DOHH2 (cell line): ENCODE data around the gene LIPF.

Experiments
- H3F3A ChIP-seq: fragments of 200-600 bp; sonication (generic), shearing (Covaris generic); 2 replicates; pipeline ENCODE4 v1.6.0; 2016; ENCODE audit warnings: antibody characterized with exemption, mild to moderate bottlenecking; ENCODE audit not compliant: control insufficient read depth, insufficient read depth
- H3K27ac ChIP-seq: fragments of 200-600 bp; sonication (generic); 2 replicates; pipeline ENCODE4 v1.5.1; 2014; ENCODE audit warnings: low read depth, mild to moderate bottlenecking, low read length, moderate library complexity
- H3K27me3 ChIP-seq: fragments of 200-600 bp; sonication (generic); 2 replicates; pipeline ENCODE4 v1.6.1; 2014; ENCODE audit warnings: mild to moderate bottlenecking, low read length, mixed read lengths; ENCODE audit not compliant: control insufficient read depth
- H3K36me3 ChIP-seq: fragments of 200-600 bp; sonication (generic); 2 replicates; pipeline ENCODE4 v1.6.1; 2014; ENCODE audit warnings: mild to moderate bottlenecking, low read length, moderate library complexity, mixed read lengths; ENCODE audit not compliant: control insufficient read depth
- H3K4me1 ChIP-seq: fragments of 200-600 bp; sonication (generic); 2 replicates; pipeline ENCODE4 v1.6.1; 2014; ENCODE audit warnings: mild to moderate bottlenecking, low read length, mixed read lengths; ENCODE audit not compliant: control insufficient read depth
- H3K4me2 ChIP-seq: fragments of 200-600 bp; sonication (generic); 2 replicates; pipeline ENCODE4 v1.6.0; 2014; ENCODE audit warnings: mild to moderate bottlenecking, low read length, moderate library complexity
- H3K4me3 ChIP-seq: fragments of 200-600 bp; sonication (generic); 2 replicates; pipeline ENCODE4 v1.5.1; 2014; ENCODE audit warnings: mild to moderate bottlenecking, low read length, mixed read lengths
- H3K79me2 ChIP-seq: fragments of 200-600 bp; sonication (generic); 2 replicates; pipeline ENCODE4 v1.6.1; 2014; ENCODE audit warnings: mild to moderate bottlenecking, low read length, mixed read lengths; ENCODE audit not compliant: control insufficient read depth
- H3K9me2 ChIP-seq: fragments of 200-600 bp; sonication (generic); replicated peaks from 2 replicates; pipeline ENCODE4 v1.6.1; 2014; ENCODE audit warnings: mild to moderate bottlenecking, low read length, mixed read lengths; ENCODE audit not compliant: control insufficient read depth
- H3K9me3 ChIP-seq: fragments of 200-600 bp; sonication (generic); 2 replicates; pipeline ENCODE4 v1.6.1; 2014; ENCODE audit warnings: antibody characterized with exemption, low read length, mixed read lengths; ENCODE audit not compliant: control insufficient read depth, insufficient read depth
- H4K20me1 ChIP-seq: fragments of 200-600 bp; sonication (generic); 2 replicates; pipeline ENCODE4 v1.6.0; 2014; ENCODE audit warnings: low read depth, mild to moderate bottlenecking, antibody characterized with exemption, low read length, moderate library complexity; ENCODE audit not compliant: control insufficient read depth, insufficient read depth
- EZH2phosphoT487 ChIP-seq: fragments of 200-600 bp; sonication (generic); IDR thresholded peaks from 2 replicates; pipeline ENCODE4 v1.6.1; 2017; ENCODE audit warnings: borderline replicate concordance, mild to moderate bottlenecking, antibody characterized with exemption, low read length, moderate library complexity, mixed read lengths
- TF ChIP-seq, protein P1 (sequence below): fragments of 200-600 bp; sonication (generic); IDR thresholded peaks from one replicate; pipeline ENCODE4 v1.5.1; 2014; ENCODE audit warnings: antibody characterized with exemption, mild to moderate bottlenecking, low read depth, low read length; ENCODE audit not compliant: poor library complexity, severe bottlenecking

LIPF gene

DNA sequence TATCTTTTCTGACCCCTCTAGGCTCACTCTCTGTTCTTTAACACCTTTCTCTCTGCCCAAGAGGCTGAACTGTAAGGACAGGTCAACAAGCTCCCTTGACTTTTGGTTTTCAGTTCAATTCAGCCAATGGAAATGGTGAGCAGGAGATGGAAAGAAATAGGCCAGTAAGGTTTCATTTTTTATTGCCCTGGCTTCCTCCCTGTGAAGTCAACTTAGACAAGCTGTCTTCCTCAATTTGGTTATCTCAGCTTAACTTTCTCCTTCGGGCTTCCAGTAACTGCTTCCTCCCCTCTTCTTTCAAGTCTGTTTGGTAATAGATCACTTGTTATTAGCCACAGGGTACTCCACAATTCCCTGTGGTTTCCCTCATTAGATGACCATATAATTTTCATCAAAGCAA is 61.6 kb downstream of the LIPF start:
- H4K20me1 ChIP-seq: no peaks in the 10 kb centered on the region
- no peaks in the 10 kb centered on the region for H3K4me1 ChIP-seq
- no peaks in the 10 kb centered on the region for H3F3A ChIP-seq
- H3K9me3 ChIP-seq: no peaks in the 10 kb centered on the region
- H3K27ac ChIP-seq: no peak overlapping the region
- H3K27me3 ChIP-seq: peaks cover 6% of the 10 kb centered on the region; the same call in 1 of the 2 replicates
- TF ChIP-seq, protein P1, sequence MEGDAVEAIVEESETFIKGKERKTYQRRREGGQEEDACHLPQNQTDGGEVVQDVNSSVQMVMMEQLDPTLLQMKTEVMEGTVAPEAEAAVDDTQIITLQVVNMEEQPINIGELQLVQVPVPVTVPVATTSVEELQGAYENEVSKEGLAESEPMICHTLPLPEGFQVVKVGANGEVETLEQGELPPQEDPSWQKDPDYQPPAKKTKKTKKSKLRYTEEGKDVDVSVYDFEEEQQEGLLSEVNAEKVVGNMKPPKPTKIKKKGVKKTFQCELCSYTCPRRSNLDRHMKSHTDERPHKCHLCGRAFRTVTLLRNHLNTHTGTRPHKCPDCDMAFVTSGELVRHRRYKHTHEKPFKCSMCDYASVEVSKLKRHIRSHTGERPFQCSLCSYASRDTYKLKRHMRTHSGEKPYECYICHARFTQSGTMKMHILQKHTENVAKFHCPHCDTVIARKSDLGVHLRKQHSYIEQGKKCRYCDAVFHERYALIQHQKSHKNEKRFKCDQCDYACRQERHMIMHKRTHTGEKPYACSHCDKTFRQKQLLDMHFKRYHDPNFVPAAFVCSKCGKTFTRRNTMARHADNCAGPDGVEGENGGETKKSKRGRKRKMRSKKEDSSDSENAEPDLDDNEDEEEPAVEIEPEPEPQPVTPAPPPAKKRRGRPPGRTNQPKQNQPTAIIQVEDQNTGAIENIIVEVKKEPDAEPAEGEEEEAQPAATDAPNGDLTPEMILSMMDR: no peak
- TF ChIP-seq EZH2phosphoT487: no peak
- H3K79me2 ChIP-seq: no peaks in the 10 kb centered on the region
- no peaks in the 10 kb centered on the region for H3K9me2 ChIP-seq
- no peak overlapping the region for H3K4me2 ChIP-seq
- H3K36me3 ChIP-seq: no peaks in the 10 kb centered on the region
- H3K4me3 ChIP-seq: no peak overlapping the region

DNA sequence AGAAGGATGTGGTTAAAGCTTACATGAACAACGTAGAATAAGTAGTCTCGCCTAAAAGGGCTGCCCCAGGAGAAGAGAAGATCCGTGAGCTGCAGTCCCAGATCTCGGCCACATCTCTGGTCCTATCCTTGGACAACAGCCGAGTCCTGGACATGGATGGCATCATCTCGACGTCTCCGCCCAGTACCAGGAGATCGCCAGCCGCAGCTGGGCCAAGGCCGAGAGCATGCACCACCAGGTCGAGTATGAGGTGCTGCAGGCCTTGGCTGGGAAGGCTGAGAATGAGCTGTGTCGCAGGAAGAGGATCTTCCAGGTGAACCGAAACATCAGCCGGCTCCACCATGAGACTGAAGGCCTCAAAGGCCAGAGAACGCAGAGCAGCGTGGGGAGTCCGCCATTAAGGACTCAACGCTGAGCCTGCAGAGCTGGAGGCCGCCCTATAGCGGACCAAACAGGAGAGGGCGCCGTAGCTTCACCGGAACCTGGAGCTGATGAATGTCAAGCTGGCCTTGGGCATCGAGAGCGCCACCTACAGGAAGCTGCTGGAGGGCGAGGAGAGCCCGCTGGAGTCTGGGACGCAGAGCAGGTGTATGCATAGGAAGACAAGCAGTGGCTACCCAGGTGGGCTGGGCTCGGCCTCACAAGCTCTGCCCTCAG is 64.0 kb downstream of the LIPF start:
- Histone ChIP-seq H3K9me2 (no peaks in the 10 kb centered on the region), H3K9me3 (no peaks in the 10 kb centered on the region), H3K79me2 (no peaks in the 10 kb centered on the region), H3K4me2 (no peak overlapping the region), H3K4me1 (no peaks in the 10 kb centered on the region), H3K27me3 (peaks cover 6% of the 10 kb centered on the region; the same call in 1 of the 2 replicates), H3K27ac (no peak overlapping the region), H4K20me1 (no peaks in the 10 kb centered on the region), H3K4me3 (no peak overlapping the region), H3K36me3 (no peaks in the 10 kb centered on the region), H3F3A (no peaks in the 10 kb centered on the region)
- TF ChIP-seq EZH2phosphoT487: no peak
- TF ChIP-seq, protein P1: peak; percentile 67
